ENCODE measurements around the gene ZPLD1. TPM values are rescaled to one million over a fixed set of nuclear protein-coding genes. Genes with fewer than 3 reads are reported as not detected.

The ZPLD1 gene
- total RNA-seq, 2 experiments from 2014 or later: not detected

DNA sequence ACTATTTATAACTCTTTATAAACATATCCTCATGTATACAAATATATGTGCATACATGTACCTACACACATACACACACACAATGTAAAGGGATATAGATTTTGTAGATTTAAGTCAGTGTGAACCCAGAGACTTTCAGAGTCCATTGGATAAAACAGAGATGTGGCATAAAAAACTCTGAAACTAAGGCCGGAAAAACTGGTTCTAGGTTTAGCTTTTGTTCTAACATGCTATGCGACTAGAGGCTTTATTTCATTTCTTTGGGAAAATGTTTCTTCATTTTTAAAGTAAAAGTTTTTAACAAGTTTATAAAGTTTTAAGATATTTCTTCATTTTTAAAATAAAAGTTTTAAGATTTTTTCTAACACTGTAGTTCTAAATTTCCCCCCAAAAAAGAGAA, 36.7 kb downstream of the ZPLD1 start:
- Mint-ChIP-seq H3K9me3 (no peaks in the 10 kb centered on the region), H3K36me3 (no peaks in the 10 kb centered on the region), H3K4me3 (no peak overlapping the region), H3K4me1 (ENCODE audit: low read depth) (no peaks in the 10 kb centered on the region), H3K27ac (no peak overlapping the region), H3K27me3 (peaks cover under 1% of the 10 kb centered on the region)
- POLR2A ChIA-PET: no interaction called here
- CTCF ChIA-PET: no interaction called here
- intact Hi-C loops (cut with micrococcal nuclease): no loop called here
- DNase-seq: no peak

DNA sequence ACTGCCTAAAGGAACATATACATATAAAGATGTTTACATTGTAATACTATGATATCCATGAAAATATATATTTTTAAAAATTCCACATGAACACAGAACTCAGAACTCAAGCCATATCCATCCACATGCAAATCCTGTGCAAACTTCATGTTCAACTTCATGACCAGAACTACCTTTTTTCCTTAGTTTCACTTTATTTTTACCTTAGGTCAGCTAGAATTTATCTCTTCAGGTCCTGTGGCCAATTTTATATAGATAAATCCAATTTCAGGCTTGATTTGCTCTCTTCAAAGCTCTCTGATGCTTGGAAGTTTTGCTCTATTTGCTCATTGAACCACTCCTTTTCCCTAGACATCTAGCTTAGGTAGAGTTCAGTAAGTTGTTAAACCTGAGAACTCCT, 38.8 kb downstream of the ZPLD1 start:
- Mint-ChIP-seq H3K9me3 (no peaks in the 10 kb centered on the region), H3K36me3 (no peaks in the 10 kb centered on the region), H3K4me3 (no peak overlapping the region), H3K4me1 (ENCODE audit: low read depth) (no peaks in the 10 kb centered on the region), H3K27ac (no peak overlapping the region), H3K27me3 (no peaks in the 10 kb centered on the region)
- ChIA-PET CTCF (no interaction called here), POLR2A (no interaction called here)
- no peak for DNase-seq
- intact Hi-C loops (cut with micrococcal nuclease): no loop called here

DNA sequence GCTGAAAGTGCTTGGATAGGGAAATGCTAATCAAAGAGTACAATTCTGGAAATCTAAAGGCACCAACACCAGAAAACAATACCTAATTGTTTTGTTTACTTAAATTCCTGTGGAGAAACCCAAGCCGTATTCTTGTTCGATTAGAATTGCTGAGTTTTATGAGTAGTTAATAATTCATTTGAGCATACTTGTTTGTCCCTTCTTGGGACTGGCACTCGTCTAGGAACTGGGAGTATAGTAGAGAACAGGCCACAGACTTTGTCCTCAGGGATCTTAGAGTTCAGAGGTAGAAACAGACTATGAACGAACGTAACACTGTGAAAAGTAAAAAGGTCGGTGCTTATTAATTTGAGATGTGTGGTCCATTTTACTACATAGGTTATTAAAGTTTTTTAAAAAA, 39.4 kb downstream of the ZPLD1 start:
- no peaks in the 10 kb centered on the region for H3K27me3 Mint-ChIP-seq
- H3K4me3 Mint-ChIP-seq: no peak overlapping the region
- no peaks in the 10 kb centered on the region for H3K9me3 Mint-ChIP-seq
- ChIA-PET CTCF (no interaction called here), POLR2A (no interaction called here)
- intact Hi-C loops (cut with micrococcal nuclease): no loop called here
- DNase-seq: no peak
- no peaks in the 10 kb centered on the region for H3K4me1 Mint-ChIP-seq (ENCODE audit: low read depth)
- H3K36me3 Mint-ChIP-seq: no peaks in the 10 kb centered on the region
- no peak overlapping the region for H3K27ac Mint-ChIP-seq

DNA sequence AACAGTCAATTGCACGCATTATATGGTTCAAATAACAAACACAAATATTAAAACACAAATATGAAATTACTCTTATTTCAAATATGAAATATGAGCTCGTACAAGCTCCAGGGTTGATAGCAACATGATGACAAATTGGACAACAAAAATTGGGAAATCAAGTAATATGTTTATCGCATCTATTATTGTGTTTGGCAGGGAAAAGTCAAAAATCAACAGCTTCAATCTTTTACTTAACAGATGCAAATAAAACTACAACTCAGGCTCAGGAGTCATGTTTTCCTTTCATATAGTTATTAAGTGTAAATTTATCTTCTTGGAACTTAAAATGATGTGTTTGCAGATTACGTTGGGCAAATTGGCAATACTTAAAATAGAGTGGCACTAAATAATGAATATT, 41.4 kb downstream of the ZPLD1 start:
- H3K4me1 Mint-ChIP-seq (ENCODE audit: low read depth): no peaks in the 10 kb centered on the region
- no peak overlapping the region for H3K4me3 Mint-ChIP-seq
- H3K36me3 Mint-ChIP-seq: no peaks in the 10 kb centered on the region
- no peak overlapping the region for H3K27ac Mint-ChIP-seq
- intact Hi-C loops (cut with micrococcal nuclease): no loop called here
- POLR2A ChIA-PET: no interaction called here
- no peaks in the 10 kb centered on the region for H3K27me3 Mint-ChIP-seq
- H3K9me3 Mint-ChIP-seq: no peaks in the 10 kb centered on the region
- CTCF ChIA-PET: no interaction called here
- no peak for DNase-seq

DNA sequence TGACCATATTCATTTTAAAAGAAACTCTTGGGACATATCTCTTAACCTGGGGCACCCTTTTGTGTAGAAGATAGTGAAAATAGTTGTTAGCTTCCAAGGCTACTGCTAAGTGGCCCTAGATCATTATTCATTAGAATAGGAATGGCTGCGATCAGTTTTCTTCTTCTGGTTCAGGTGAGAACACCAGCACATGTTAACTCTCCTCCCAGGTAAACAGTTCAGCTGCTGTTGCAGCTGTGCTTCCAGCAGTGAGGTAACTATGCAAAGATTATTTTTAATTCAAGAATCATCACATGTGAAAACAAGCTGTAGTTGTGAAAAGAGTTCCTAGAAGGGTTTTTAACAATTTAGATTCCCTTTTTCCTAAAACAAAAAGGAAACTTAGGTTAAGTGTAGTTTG, 43.3 kb downstream of the ZPLD1 start:
- Mint-ChIP-seq H3K9me3 (no peaks in the 10 kb centered on the region), H3K4me3 (no peak overlapping the region), H3K36me3 (no peaks in the 10 kb centered on the region), H3K27me3 (no peaks in the 10 kb centered on the region), H3K4me1 (ENCODE audit: low read depth) (no peaks in the 10 kb centered on the region), H3K27ac (no peak overlapping the region)
- DNase-seq: no peak
- CTCF ChIA-PET: no interaction called here
- POLR2A ChIA-PET: no interaction called here
- intact Hi-C loops (cut with micrococcal nuclease): no loop called here

DNA sequence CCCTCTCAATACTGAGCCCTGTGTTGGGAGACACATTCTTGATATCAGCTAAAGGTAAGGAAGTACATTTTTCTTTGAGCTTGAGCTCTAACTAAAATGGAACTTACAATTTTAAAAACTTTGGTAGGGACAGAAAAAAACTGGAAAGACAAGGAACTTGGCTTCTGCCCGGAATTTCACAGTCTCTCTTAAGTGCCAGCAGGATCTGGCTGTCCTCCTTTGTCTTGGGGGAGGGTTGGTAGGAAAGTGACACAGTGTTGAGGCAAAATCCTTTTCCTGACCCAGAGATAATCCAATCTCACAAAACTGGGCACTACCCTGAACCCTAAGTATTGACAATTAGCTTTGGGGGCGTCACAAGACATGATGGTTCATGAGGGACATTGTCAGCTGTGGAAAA, 45.3 kb downstream of the ZPLD1 start:
- H3K4me3 Mint-ChIP-seq: no peak overlapping the region

DNA sequence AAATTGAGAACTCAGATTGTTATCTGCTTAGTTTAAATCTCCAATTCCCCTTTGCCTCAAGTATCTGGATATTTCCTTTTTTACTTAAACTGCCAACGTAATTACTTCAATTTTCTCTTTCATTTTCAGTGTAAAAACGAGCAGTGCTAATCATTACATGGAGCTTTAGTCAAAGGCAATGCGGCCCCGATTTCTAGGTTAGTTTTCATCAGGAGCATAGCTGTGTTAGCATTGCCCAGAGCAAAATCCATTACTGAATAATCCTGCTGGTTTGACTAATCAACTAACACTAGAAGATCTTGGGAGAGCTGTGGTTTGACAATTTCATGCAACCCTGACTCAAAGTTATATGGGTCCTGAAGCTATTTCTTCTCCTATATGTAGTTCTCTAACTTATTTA, 46.2 kb downstream of the ZPLD1 start:
- intact Hi-C loops (cut with micrococcal nuclease): no loop called here
- no peak for DNase-seq
- ChIA-PET POLR2A (no interaction called here), CTCF (no interaction called here)
- Mint-ChIP-seq H3K4me1 (ENCODE audit: low read depth) (no peaks in the 10 kb centered on the region), H3K36me3 (no peaks in the 10 kb centered on the region), H3K27me3 (no peaks in the 10 kb centered on the region), H3K27ac (no peak overlapping the region), H3K4me3 (no peak overlapping the region), H3K9me3 (no peaks in the 10 kb centered on the region)

More for the DNA sequence above, 45.3 kb downstream of the ZPLD1 start:
- H3K36me3 Mint-ChIP-seq: no peaks in the 10 kb centered on the region
- no peaks in the 10 kb centered on the region for H3K27me3 Mint-ChIP-seq
- no peak for DNase-seq
- H3K9me3 Mint-ChIP-seq: no peaks in the 10 kb centered on the region
- no peak overlapping the region for H3K27ac Mint-ChIP-seq
- intact Hi-C loops (cut with micrococcal nuclease): no loop called here
- ChIA-PET POLR2A (no interaction called here), CTCF (no interaction called here)
- H3K4me1 Mint-ChIP-seq (ENCODE audit: low read depth): no peaks in the 10 kb centered on the region

DNA sequence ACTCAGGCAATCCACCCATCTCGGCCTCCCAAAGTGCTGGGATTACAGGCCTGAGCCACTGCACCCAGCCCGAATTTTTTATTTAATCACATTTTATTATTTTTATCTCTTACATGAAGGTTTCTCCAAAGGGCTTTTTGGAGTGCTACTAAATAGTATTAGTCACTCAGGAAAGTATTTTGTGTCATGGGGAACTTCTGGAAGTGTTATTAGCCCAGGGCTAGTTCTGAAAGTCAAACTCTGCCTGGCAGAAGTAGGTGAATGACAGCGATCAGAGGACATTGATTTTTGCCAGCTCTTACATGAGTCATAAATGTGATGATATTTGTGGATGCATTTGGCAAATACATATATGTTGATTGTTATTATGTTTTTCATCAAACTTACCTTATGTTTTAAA, 48.7 kb downstream of the ZPLD1 start:
- intact Hi-C loops (cut with micrococcal nuclease): no loop called here
- H3K36me3 Mint-ChIP-seq: no peaks in the 10 kb centered on the region
- no peaks in the 10 kb centered on the region for H3K9me3 Mint-ChIP-seq
- no peak overlapping the region for H3K4me3 Mint-ChIP-seq
- ChIA-PET CTCF (no interaction called here), POLR2A (no interaction called here)
- H3K4me1 Mint-ChIP-seq (ENCODE audit: low read depth): no peaks in the 10 kb centered on the region
- H3K27ac Mint-ChIP-seq: no peak overlapping the region
- no peak for DNase-seq
- no peaks in the 10 kb centered on the region for H3K27me3 Mint-ChIP-seq

DNA sequence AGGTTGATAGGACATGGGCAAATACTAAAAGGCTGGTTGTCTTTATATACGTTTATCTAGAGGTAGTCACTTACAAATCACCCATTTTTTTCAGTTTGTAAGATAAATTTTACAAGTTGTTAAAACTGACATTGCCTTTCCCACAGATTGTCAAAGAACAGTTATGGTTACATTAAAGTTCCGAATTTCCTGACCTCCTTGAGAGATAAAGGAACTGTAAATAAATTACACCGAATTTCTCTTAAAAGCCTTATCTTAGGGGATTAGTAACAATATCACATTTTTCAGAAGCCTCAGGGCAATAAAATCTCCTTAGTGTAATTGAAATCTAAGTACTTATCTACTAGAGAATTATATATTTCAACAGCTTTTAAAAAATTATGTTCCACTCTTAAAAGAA, 49.5 kb downstream of the ZPLD1 start:
- H3K4me1 Mint-ChIP-seq (ENCODE audit: low read depth): no peaks in the 10 kb centered on the region
- ChIA-PET CTCF (no interaction called here), POLR2A (no interaction called here)
- no peak for DNase-seq
- H3K4me3 Mint-ChIP-seq: no peak overlapping the region
- no peaks in the 10 kb centered on the region for H3K27me3 Mint-ChIP-seq
- H3K36me3 Mint-ChIP-seq: no peaks in the 10 kb centered on the region
- intact Hi-C loops (cut with micrococcal nuclease): no loop called here
- H3K27ac Mint-ChIP-seq: no peak overlapping the region
- no peaks in the 10 kb centered on the region for H3K9me3 Mint-ChIP-seq

DNA sequence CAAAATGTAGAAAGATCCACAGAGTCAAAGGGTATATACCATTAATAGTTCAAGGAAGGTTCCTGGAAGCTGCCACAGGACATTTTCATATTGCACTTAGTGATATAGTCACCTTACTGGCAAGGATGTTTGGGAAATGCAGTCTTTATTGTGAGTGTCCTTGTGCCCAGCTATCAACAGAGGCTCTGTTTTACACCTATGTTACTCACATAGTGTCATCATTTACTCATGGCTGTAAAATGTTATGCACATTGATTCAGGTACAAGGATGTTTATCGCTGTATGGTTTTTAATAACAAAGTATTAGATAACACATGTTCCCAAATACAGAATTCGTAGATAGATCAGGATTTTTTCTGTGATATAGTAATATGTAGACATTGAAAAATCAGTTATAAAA, 50.9 kb downstream of the ZPLD1 start:
- CTCF ChIA-PET: no interaction called here
- no peak overlapping the region for H3K4me3 Mint-ChIP-seq
- no peaks in the 10 kb centered on the region for H3K4me1 Mint-ChIP-seq (ENCODE audit: low read depth)

DNA sequence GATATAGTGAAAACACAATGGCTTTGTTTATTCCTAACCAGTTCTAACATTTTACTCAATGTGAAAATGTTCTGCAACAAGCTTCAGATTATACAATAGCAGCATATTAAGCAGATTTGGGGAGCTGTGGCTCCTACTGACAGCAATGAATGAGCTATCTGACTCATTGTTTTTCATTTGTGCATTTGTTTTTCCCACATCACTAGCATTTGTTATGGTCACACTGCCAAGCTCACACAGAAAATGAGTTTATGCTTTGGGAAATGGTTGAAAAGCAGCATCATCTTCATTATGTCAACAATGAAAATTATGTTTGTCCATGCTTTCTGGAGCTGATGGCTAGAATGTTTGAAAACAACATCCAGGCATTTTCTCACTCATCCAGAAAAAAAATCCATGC, 53.5 kb downstream of the ZPLD1 start:
- Mint-ChIP-seq H3K27ac (no peak overlapping the region), H3K36me3 (no peaks in the 10 kb centered on the region), H3K9me3 (no peaks in the 10 kb centered on the region), H3K4me1 (ENCODE audit: low read depth) (no peaks in the 10 kb centered on the region), H3K27me3 (no peaks in the 10 kb centered on the region), H3K4me3 (no peak overlapping the region)
- intact Hi-C loops (cut with micrococcal nuclease): no loop called here
- POLR2A ChIA-PET: no interaction called here
- DNase-seq: no peak
- CTCF ChIA-PET: no interaction called here

More for the DNA sequence above, 50.9 kb downstream of the ZPLD1 start:
- no peaks in the 10 kb centered on the region for H3K36me3 Mint-ChIP-seq
- H3K27ac Mint-ChIP-seq: no peak overlapping the region
- DNase-seq: no peak
- H3K27me3 Mint-ChIP-seq: no peaks in the 10 kb centered on the region
- H3K9me3 Mint-ChIP-seq: no peaks in the 10 kb centered on the region
- intact Hi-C loops (cut with micrococcal nuclease): no loop called here
- POLR2A ChIA-PET: no interaction called here

DNA sequence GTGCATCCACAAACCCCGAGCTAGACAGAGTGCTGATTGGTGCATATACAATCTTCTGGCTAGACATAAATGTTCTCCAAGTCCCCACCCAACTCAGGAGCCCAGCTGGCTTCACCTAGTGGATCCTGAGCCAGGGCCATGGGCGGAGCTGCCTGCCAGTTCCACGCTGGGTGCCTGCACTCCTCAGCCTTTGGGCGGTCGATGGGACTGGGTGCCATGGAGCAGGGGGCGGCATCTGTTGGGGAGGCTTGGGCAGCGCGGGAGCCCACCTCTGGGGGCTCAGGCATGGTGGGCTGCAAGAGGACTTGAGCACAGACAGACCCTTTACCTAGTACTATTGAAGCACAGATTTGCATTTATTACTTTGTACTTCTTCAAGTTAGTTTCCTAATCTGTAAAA, 57.5 kb downstream of the ZPLD1 start:
- Mint-ChIP-seq H3K36me3 (no peaks in the 10 kb centered on the region), H3K4me3 (no peak overlapping the region), H3K27me3 (peaks cover 6% of the 10 kb centered on the region), H3K27ac (no peak overlapping the region), H3K4me1 (ENCODE audit: low read depth) (no peaks in the 10 kb centered on the region), H3K9me3 (no peaks in the 10 kb centered on the region)
- intact Hi-C loops (cut with micrococcal nuclease): no loop called here
- ChIA-PET POLR2A (no interaction called here), CTCF (no interaction called here)
- no peak for DNase-seq

DNA sequence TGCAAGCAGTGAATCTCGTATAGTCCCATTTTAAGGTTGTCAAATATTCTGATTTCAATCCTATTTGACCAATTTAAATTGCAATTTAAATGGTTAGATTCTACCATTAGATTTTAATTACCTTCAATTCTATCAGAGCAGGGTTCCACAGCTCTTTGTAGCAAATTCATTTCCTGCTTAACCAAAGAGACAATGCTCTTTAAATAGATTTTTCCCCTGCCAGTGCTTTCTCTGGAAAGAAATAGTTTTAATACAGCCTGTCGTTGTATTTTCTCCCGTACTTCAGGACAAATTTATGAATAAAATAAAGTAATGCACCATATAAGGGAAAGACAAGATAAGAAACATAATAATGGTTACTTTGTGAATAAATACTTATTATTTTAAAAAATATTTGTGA, 62.8 kb downstream of the ZPLD1 start:
- DNase-seq: no peak
- POLR2A ChIA-PET: no interaction called here
- Mint-ChIP-seq H3K9me3 (no peaks in the 10 kb centered on the region), H3K27me3 (peaks cover 6% of the 10 kb centered on the region), H3K27ac (no peak overlapping the region), H3K4me3 (no peak overlapping the region), H3K36me3 (no peaks in the 10 kb centered on the region), H3K4me1 (ENCODE audit: low read depth) (no peaks in the 10 kb centered on the region)
- CTCF ChIA-PET: no interaction called here
- intact Hi-C loops (cut with micrococcal nuclease): no loop called here

DNA sequence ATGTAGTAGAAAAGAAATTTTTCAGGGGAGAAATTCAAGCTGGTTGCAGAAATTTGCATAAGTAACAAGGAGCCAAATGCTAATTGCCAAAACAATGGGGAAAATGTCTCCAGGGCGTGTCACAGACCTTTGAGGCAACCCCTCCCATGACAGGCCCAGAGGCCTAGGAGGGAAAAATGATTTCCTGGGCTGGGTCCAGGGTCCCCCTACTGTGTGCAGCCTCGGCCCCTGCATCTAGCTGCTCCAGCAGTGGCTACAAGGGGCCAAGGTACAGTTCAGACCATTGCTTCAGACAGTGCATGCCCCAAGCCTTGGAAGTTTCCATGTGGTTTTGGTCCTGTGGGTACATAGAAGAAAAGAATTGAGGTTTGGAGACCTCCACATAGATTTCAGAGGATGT, 70.7 kb downstream of the ZPLD1 start:
- Mint-ChIP-seq H3K27me3 (no peaks in the 10 kb centered on the region), H3K4me1 (ENCODE audit: low read depth) (no peaks in the 10 kb centered on the region), H3K4me3 (no peak overlapping the region), H3K27ac (no peak overlapping the region), H3K36me3 (no peaks in the 10 kb centered on the region), H3K9me3 (peaks cover 2% of the 10 kb centered on the region)
- POLR2A ChIA-PET: no interaction called here
- CTCF ChIA-PET: no interaction called here
- intact Hi-C loops (cut with micrococcal nuclease): no loop called here
- DNase-seq: no peak

Data from activated CD4-positive, alpha-beta memory T cell treated with anti-CD3 and anti-CD28 coated beads for 36 hours (primary cell).